Measurements from ENCODE around the gene VPS26C.
A peak's percentile ranks its signal among the peaks of the same experiment; 100 is the strongest.
"Not testable (repeated sequence)": the region's sequence is repeated elsewhere in the genome, so short reads cannot be mapped to it uniquely, and the experiment has no call there.

The VPS26C gene

DNA sequence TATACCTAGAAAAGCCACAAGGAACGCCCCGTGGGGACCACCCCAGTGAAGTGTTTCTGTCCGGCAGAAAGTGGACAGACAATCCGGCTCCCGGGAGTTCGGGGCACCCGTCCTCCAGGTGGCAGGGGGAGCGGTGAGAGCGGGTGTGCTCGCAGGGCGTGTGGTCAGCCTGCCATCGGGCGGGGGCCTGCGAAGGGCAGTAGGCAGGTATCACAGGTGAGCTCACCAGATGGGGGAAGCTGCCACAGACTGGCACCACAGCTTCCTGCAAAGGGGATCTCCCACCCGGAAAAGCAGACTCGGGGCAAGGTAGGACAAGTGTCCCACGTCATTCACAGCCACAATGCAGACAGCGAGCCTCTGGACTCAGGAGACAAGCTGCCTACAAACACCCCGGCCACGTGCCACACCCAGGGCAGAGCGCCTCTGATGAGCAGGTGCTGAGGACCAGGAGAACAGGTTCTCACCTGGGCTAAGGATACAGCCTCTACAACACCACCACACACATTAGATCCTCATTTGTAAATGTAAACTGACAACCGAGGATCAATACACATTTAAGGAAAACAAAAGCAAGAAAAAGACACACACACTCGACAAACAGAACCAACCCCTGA lies 36.4 kb downstream of the VPS26C start:
- no peak for DNase-seq

DNA sequence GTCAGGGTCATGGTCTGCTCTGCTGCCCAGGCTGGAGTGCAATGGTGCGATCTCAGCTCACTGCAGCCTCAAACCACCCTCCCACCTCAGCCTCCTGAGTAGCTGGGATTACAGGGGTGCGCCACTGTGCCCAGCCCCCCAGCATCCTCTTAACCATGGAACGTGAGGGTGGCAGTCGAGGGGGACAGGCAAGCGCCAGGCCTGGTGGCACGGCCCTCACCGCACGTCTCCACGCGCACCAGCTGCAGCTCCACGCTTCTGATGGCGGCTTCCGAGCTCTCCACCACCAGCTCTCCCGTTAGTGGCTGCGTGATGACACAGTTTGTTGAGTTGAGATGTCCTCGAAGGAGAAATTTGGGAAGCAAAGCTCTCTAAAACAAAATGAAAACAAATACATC lies 39.1 kb downstream of the VPS26C start:
- no peak for DNase-seq

GRCh38 chr21:37227071-37228002 lies 39.8 kb downstream of the VPS26C start:
- DNase-seq: no peak

- DNase-seq: no peak
Observed at GRCh38 chr21:37226041-37226920, 40.9 kb downstream of the VPS26C start.

DNA sequence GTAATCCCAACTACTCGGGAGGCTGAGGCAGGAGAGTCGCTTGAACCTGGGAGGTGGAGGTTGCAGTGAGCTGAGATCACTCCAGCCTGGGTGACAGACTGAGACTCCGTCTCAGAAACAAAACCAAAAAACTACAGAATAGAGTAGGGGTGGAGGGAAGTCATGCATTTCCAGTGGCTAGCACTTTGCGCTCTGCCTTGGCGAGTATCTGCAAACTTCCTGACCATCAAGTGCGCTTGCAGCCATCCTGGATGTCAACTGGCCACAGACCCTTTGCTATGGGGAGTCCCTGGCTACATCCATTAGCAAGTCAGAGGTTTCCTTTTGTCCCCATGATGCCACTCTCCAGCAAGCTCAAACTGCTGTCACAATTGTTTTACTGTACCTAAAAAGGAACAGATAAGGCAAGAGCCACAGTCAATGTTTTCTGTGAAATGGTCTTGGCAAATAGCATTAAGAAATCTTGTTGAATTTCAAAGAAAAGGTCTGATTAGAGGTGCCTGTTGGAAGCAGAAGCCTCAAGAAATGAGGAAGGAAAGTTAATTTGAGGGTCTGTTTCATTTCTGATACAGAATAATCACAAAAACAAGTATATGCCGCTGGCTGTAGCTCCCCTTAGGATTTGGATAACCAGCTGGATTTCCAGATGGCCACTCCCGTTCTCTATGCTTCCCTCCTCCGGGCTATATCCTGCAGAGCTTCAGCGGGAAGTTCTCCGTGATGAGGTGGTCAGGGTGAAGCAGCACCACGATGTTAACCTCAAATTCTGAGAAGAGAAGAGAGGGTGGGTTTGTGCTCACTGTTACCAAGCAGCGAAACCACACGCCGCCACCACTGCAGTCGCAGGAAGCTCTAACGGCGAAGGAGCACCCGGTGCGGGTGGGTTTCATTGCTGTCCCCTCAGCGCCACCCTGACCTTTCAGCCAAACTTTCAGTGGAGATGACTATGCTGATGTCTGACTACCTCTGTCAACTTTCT lies 42.0 kb downstream of the VPS26C start:
- DNase-seq: no peak

- DNase-seq: no peak
Observed at GRCh38 chr21:37223804-37224345, 43.3 kb downstream of the VPS26C start.

DNA sequence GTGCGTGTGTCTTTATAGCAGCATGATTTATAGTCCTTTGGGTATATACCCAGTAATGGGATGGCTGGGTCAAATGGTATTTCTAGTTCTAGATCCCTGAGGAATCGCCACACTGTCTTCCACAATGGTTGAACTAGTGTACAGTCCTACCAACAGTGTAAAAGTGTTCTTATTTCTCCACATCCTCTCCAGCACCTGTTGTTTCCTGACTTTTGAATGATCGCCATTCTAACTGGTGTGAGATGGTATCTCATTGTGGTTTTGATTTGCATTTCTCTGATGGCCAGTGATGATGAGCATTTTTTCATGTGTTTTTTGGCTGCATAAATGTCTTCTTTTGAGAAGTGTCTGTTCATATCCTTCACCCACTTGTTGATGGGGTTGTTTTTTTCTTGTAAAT lies 44.9 kb downstream of the VPS26C start:
- DNase-seq: not testable (repeated sequence)

DNA sequence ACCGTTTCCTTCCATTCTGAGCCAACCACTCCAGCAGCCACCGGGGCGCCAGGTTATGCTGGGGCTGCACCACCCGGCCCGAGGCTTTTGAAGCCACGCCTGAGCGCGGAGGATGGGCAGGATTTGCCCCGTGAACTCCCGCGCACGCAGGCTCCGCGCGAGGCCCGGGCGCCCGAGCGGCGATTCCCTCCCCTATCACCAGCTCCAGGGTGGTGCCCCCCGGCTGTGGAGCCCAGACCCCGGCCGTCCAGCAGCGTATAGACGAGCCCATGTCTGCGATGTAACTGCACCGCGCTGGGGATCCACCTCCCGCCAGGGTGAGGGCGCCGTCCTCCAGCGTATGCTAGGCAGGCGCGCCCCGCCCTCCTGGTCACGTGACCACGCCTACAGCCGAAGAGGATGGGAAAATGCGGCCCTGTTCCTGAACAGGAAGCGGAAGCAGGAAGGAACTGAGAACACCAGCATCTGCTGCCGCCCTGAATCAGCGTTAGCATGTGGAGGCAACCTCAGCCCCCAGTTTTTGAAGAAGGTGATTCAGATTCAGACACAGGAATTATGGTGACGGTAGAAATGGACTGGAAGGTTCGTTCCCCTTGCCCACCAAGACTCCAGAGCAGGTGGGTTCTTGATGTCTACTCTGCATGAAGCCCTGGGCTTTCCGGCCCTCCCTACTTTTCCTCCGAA lies 46.0 kb downstream of the VPS26C start:
- DNase-seq: peak; percentile 94

DNA sequence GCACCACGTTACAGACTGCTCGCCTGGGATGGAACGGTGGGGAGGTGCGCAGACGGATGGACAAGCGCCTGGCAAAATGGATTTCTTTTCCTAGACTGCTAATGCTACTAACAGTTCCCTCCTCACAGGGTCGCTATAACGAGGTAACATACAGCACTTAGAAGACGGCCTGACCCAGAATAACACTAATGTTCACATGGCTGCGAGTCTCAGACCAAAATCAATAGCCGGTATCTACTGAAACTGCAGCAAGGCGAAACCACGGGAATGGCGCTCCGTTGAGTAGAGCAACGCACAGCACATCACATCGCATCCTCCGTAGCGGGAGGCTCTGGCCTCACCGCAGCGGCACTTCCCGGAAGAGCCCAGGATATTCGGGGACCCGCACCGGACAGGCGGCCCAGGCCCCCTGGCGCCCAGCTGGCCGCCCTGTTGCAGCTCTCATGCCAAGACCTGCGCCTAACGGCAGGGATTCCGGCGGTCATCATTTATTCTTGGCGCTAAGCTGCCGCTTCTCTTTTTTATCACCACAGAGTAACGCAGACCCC lies 46.6 kb downstream of the VPS26C start:
- no peak for DNase-seq

- no peak for DNase-seq
Observed at GRCh38 chr21:37219761-37220432, 47.2 kb downstream of the VPS26C start.

- no peak for DNase-seq
Observed at GRCh38 chr21:37214952-37215351, 52.2 kb downstream of the VPS26C start.

DNA sequence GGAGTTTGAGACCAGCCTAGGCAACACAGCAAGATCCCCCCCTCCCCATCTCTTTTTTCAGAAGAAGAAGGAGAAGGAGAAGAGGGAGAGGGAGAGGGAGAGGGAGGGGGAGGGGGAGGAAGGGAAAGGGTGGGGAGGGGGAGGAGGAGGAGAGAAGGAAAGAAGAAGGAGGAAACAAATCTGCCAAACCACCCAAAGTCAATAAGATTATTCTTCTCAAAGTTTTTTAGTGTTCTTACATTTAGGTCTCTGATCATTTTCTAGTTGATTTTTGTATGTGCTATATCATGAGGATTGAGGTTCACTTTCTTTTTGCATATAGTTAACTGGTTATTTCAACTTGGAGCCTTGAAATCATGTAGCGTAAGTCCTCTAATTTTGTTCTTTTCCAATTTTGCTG lies 56.3 kb downstream of the VPS26C start:
- DNase-seq: no peak

GRCh38 chr21:37210130-37210529 lies 57.0 kb downstream of the VPS26C start:
- DNase-seq: no peak

GRCh38 chr21:37208741-37209225 lies 58.4 kb downstream of the VPS26C start:
- peak; percentile 10 for DNase-seq

DNA sequence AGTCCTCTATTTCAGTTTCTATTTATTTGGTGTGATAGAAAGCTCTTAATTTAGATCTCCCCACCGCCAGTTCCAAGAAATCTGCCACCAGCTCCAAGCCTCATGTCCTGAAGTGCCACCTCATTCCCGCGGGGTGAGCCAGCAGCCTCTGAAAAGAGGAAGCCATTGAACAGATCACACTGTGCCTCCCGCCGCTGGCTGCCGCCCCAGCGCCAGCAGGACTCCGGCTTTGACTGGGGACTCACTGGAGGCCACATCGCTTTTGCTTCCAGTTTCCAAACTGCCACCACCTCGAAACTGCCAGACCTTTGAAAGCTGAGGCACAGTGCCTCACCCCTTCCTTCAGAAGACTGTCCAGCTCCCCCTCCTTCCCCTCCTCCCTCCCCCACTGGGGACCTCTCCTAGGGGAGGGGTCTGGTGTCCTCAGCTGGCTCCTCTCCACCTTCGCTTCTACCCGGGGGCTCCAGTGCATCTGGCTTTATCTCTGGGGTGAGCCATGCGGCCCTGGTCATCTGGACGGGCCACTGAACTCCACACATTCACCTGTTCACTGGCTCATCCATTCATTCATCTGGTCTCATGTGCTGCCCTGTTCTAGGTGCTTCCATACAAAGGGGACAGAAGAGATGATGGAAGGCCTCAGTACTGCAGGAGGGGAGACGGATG lies 58.9 kb downstream of the VPS26C start:
- DNase-seq: peak; percentile 67

DNA sequence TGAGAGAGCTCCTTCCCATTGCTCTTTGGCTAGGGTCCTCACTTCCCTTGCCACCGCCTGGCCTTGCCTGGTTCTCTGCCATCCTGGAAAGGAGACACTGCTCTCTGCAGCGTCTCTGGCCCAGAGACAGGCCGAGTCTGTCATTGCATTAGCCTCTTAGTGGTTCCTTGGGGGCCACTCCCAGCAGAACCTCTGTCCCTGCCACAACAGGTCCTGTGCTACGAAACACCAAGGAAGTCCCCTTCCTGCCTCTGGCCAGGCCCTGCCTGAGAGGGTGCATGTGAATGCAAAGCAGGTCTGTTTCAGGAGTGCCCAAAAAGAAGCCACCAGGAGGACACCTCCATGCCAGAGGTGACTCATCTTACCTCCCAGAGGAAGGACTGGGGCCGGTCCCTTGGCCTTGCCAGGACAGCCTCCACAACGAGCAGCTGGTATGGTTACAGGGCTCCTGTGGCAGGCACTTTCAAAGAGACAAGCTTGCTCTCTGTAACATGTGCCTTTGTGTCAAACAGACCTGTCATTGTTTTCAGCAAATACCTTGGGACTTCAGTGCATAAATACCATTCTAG lies 59.6 kb downstream of the VPS26C start:
- DNase-seq: peak; percentile 12

- no peak for DNase-seq
Observed at GRCh38 chr21:37206496-37206895, 60.6 kb downstream of the VPS26C start.

GRCh38 chr21:37204580-37204979 lies 62.6 kb downstream of the VPS26C start:
- DNase-seq: no peak
